ENCODE measurements around the gene ZNF235.

GRCh38 chr19:44284968-44285367, 19.9 kb downstream of the ZNF235 start:
- no peak for TF ChIP-seq CTCF (IDR thresholded peaks at IDR 0.05 in 4 of 5, conservative IDR thresholded peaks at IDR 0.05 in 1 of 5)
- TF ChIP-seq POLR2A (IDR thresholded peaks at IDR 0.05): no peak

Measured in gastrocnemius medialis (tissue), 4 donors.